OCI-LY7 (cell line): ENCODE data around the gene ARL6IP6. TPM values are rescaled to one million over a fixed set of nuclear protein-coding genes. Genes with fewer than 3 reads are reported as not detected.

ENCODE experiments used
- BruUV-seq: library from RNA; stranded (reverse); fragments of 400-500 nt; replicated peaks from 2 replicates; lab custom pipeline; 2021; lab: Mats Ljungman, UMichigan
- CTCF ChIA-PET: fragments of 300-600 bp; sonication (Branson Sonifier 250); formaldehyde crosslinking; loops from one replicate; lab custom pipeline; 2022; ENCODE audit warnings: antibody characterized with exemption; ENCODE audit not compliant: unreplicated experiment; lab: Charles Lee
- POLR2A ChIA-PET: fragments of 300-600 bp; sonication (Branson Sonifier 250); formaldehyde crosslinking; loops from one replicate; lab custom pipeline; 2022; ENCODE audit warnings: antibody characterized with exemption; lab: Charles Lee
- DNase-seq: peaks from one replicate; pipeline ENCODE4 v3.0.0-alpha.2; 2015; ENCODE audit warnings: low spot score
- H2AFZ ChIP-seq: fragments of 200-600 bp; sonication (generic), shearing (Covaris generic); 2 replicates; pipeline ENCODE4 v1.6.1; 2014; ENCODE audit warnings: mild to moderate bottlenecking, antibody characterized with exemption, low read length, moderate library complexity
- H3K27ac ChIP-seq: fragments of 200-600 bp; sonication (generic); 2 replicates; pipeline ENCODE4 v1.5.1; 2014; ENCODE audit warnings: mixed run types, low read depth, mild to moderate bottlenecking, moderate library complexity, low read length, inconsistent platforms; ENCODE audit not compliant: poor library complexity, severe bottlenecking
- H3K36me3 ChIP-seq: fragments of 200-600 bp; sonication (generic); 2 replicates; pipeline ENCODE4 v1.6.1; 2014; ENCODE audit warnings: mild to moderate bottlenecking, antibody characterized with exemption, low read length, moderate library complexity, mixed read lengths; ENCODE audit not compliant: insufficient read depth
- H3K4me1 ChIP-seq: fragments of 200-600 bp; sonication (generic); 2 replicates; pipeline ENCODE4 v1.5.1; 2014; ENCODE audit warnings: mild to moderate bottlenecking, low read length; ENCODE audit not compliant: insufficient read depth, poor library complexity, severe bottlenecking
- H3K4me2 ChIP-seq: fragments of 200-600 bp; sonication (generic); 2 replicates; pipeline ENCODE4 v1.6.1; 2014; ENCODE audit warnings: mild to moderate bottlenecking, low read length
- H3K4me3 ChIP-seq: fragments of 200-600 bp; sonication (generic); 2 replicates; pipeline ENCODE4 v1.5.1; 2014; ENCODE audit warnings: mild to moderate bottlenecking, low read depth, low read length; ENCODE audit not compliant: poor library complexity, severe bottlenecking
- H3K79me2 ChIP-seq: fragments of 200-600 bp; sonication (generic); 2 replicates; pipeline ENCODE4 v1.6.1; 2016; ENCODE audit warnings: low read depth, mild to moderate bottlenecking, low read length, moderate library complexity, mixed read lengths; ENCODE audit not compliant: insufficient read depth
- H3K9me2 ChIP-seq: fragments of 200-600 bp; sonication (generic); 2 replicates; pipeline ENCODE4 v1.6.1; 2016; ENCODE audit warnings: mild to moderate bottlenecking, low read length, mixed read lengths; ENCODE audit not compliant: insufficient read depth
- H3K9me3 ChIP-seq: fragments of 200-600 bp; sonication (generic); 2 replicates; pipeline ENCODE4 v1.6.1; 2014; ENCODE audit warnings: mild to moderate bottlenecking, mixed run types, low read length, mixed read lengths
- H4K20me1 ChIP-seq: fragments of 200-600 bp; sonication (generic); 2 replicates; pipeline ENCODE4 v1.6.1; 2014; ENCODE audit warnings: mild to moderate bottlenecking, antibody characterized with exemption, low read length, moderate library complexity, mixed read lengths; ENCODE audit not compliant: insufficient read depth
- CTCF ChIP-seq: fragments of 200-600 bp; sonication (generic); conservative IDR thresholded peaks from 2 replicates; pipeline ENCODE4 v1.5.1; 2014; ENCODE audit warnings: mild to moderate bottlenecking, antibody characterized with exemption, low read length, moderate library complexity, mixed read lengths
- EZH2phosphoT487 ChIP-seq: fragments of 200-600 bp; sonication (generic); IDR thresholded peaks from 2 replicates; pipeline ENCODE4 v1.6.1; 2018; ENCODE audit warnings: low read depth, borderline replicate concordance, mild to moderate bottlenecking, mixed run types, antibody characterized with exemption, low read length, moderate library complexity, mixed read lengths
- intact Hi-C: fragments of 100-400 bp; cut with micrococcal nuclease; formaldehyde crosslinking; loops from one replicate; pipeline ENCODE4 v1.10.0; 2022; ENCODE audit not compliant: unreplicated experiment
- total RNA-seq, 2 experiments: library from RNA; depleted of rRNA in 1 of 2; stranded (reverse); fragments of >200 nt in 1 of 2; shearing (Covaris generic) in 1 of 2; gene quantifications; 2 replicates each; pipeline ENCODE4 v1.2.3, GENCODE V29; 2014 to 2022

Gene ARL6IP6
- total RNA-seq, 2 experiments from 2014 or later = 34.6 to 61.8 TPM

- no peak overlapping the region for H3K4me2 ChIP-seq
- H3K36me3 ChIP-seq = peaks cover 95% of the 10 kb centered on the region
- no peak overlapping the region for H2AFZ ChIP-seq
- TF ChIP-seq CTCF (no peak), EZH2phosphoT487 (no peak)
- no TSS peak for BruUV-seq
- peak; percentile 3 for DNase-seq
- H3K9me2 ChIP-seq = no peaks in the 10 kb centered on the region
- H4K20me1 ChIP-seq = peaks cover 20% of the 10 kb centered on the region
- peaks cover 10% of the 10 kb centered on the region for H3K4me1 ChIP-seq
- H3K27ac ChIP-seq = no peak overlapping the region
- H3K4me3 ChIP-seq = no peak overlapping the region
- H3K9me3 ChIP-seq = no peaks in the 10 kb centered on the region
- intact Hi-C loops = no loop called here
- ChIA-PET CTCF (no interaction called here), POLR2A (interaction anchor here (1.7 kb wide), 1 partner anchor 14 kb away, joined by 4 read pairs; no protein-coding TSS in a partner anchor)
- H3K79me2 ChIP-seq = peaks cover 70% of the 10 kb centered on the region
These were observed 24.2 kb upstream of the ARL6IP6 start for GRCh38 chr2:152694161-152694661.

- POLR2A ChIA-PET = interaction anchor here (0.9 kb wide), 1 partner anchor 10 kb away, joined by 3 read pairs; no protein-coding TSS in a partner anchor
These were observed 22.7 kb upstream of the ARL6IP6 start for GRCh38 chr2:152695763-152696162.

More at GRCh38 chr2:152695763-152696162, 22.7 kb upstream of the ARL6IP6 start:
- no TSS peak for BruUV-seq
- TF ChIP-seq CTCF (no peak), EZH2phosphoT487 (no peak)
- intact Hi-C loops = no loop called here
- Histone ChIP-seq H3K36me3 (peaks cover 97% of the 10 kb centered on the region), H3K4me1 (peaks cover 10% of the 10 kb centered on the region), H3K27ac (no peak overlapping the region), H3K9me3 (no peaks in the 10 kb centered on the region), H2AFZ (no peak overlapping the region), H3K4me2 (no peak overlapping the region), H3K9me2 (no peaks in the 10 kb centered on the region), H3K4me3 (no peak overlapping the region), H3K79me2 (peaks cover 84% of the 10 kb centered on the region), H4K20me1 (peaks cover 20% of the 10 kb centered on the region)
- DNase-seq = no peak
- CTCF ChIA-PET = no interaction called here
